Measurements from ENCODE around the gene UPK1B. TPM values are rescaled to one million over a fixed set of nuclear protein-coding genes. Genes with fewer than 3 reads are reported as not detected.

UPK1B gene
- total RNA-seq, 1 experiment from 2014 or later = 1.0 TPM

DNA sequence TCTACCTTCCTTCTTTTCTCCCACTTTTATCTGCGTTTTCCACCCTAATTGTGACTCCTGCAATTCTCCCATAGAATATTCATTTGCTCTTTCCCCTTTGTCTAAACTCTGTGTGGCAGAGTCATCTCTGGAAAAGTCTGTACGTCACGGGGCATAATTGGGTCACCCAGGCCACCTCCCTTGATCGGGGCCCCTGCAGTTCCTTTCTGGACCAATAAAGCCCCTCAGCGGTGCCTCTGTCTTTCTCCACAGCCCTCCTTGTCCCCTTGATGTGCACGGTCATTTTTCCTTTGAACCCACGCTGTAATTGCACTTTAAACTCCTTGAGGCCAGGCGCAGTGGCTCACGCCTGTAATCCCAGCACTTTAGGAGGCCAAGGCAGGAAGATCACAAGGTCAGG lies 10.7 kb downstream of the UPK1B start:
- no peak for DNase-seq
- Mint-ChIP-seq H3K27ac (no peak overlapping the region), H3K9me3 (no peaks in the 10 kb centered on the region), H3K4me1 (peaks cover 0 to 4% of the 10 kb centered on the region in 2 experiments; a peak in 1 of 4 replicates), H3K27me3 (ENCODE audit: low read depth) (no peaks in the 10 kb centered on the region; the same call in 1 of the 2 replicates), H3K36me3 (ENCODE audit: insufficient read depth in 1 of 3, low read depth in 3 of 3) (no peaks in the 10 kb centered on the region), H3K4me3 (no peak overlapping the region; a peak in 1 of 5 replicates)
- Histone ChIP-seq H3K9me3 (ENCODE audit: control insufficient read depth, low read depth, low read length) (no peaks in the 10 kb centered on the region), H3K4me1 (ENCODE audit: insufficient read depth, low read length) (no peaks in the 10 kb centered on the region), H2BK20ac (ENCODE audit: low read depth, low read length, poor library complexity, severe bottlenecking) (no peak overlapping the region), H3K23ac (ENCODE audit: insufficient read length, low read depth, low read length) (no peak overlapping the region), H3K9ac (ENCODE audit: extremely low read depth, insufficient read length, low read length) (no peak overlapping the region), H3K27me3 (ENCODE audit: insufficient read depth, low read length) (no peaks in the 10 kb centered on the region), H3K18ac (ENCODE audit: insufficient read length, low read depth, low read length) (no peak overlapping the region), H3K14ac (ENCODE audit: insufficient read depth, low read length) (no peak overlapping the region), H2BK15ac (ENCODE audit: low read depth, low read length) (no peak overlapping the region), H3K4ac (ENCODE audit: low read depth, low read length) (no peak overlapping the region), H2BK5ac (ENCODE audit: insufficient read length, low read length) (no peak overlapping the region), H3K4me2 (ENCODE audit: insufficient read depth, insufficient read length, low read length) (no peak overlapping the region), H3K79me2 (ENCODE audit: insufficient read depth, low read length) (no peaks in the 10 kb centered on the region), H3K27ac (ENCODE audit: insufficient read length, low read depth, low read length) (no peak overlapping the region), H4K8ac (replicated peaks; ENCODE audit: insufficient read length, low read depth, low read length) (no peak overlapping the region), H2AK5ac (ENCODE audit: insufficient read length, low read length) (no peak overlapping the region), H3T11ph (ENCODE audit: low read length) (no peak overlapping the region), H4K91ac (ENCODE audit: insufficient read length, low read depth, low read length) (no peak overlapping the region), H3K56ac (ENCODE audit: insufficient read length, low read depth, low read length) (no peak overlapping the region), H2BK120ac (ENCODE audit: low read depth, low read length, poor library complexity, severe bottlenecking) (no peak overlapping the region), H2AFZ (ENCODE audit: low read length) (no peak overlapping the region), H3K79me1 (ENCODE audit: insufficient read depth, low read depth, low read length, poor library complexity, severe bottlenecking) (no peaks in the 10 kb centered on the region), H3K23me2 (ENCODE audit: insufficient read length, low read depth, low read length, poor library complexity, severe bottlenecking) (no peaks in the 10 kb centered on the region), H4K5ac (ENCODE audit: insufficient read length, low read depth, low read length) (no peak overlapping the region), H2BK12ac (ENCODE audit: insufficient read length, low read depth, low read length) (no peak overlapping the region), H4K20me1 (ENCODE audit: control insufficient read depth, insufficient read depth, insufficient read length) (no peaks in the 10 kb centered on the region)
- WGBS (ENCODE audit: extremely low coverage, insufficient read length, low lambda C conversion rate) = no CpG with 5 or more reads among the region's 9 CpGs
- TF ChIP-seq, protein P1, sequence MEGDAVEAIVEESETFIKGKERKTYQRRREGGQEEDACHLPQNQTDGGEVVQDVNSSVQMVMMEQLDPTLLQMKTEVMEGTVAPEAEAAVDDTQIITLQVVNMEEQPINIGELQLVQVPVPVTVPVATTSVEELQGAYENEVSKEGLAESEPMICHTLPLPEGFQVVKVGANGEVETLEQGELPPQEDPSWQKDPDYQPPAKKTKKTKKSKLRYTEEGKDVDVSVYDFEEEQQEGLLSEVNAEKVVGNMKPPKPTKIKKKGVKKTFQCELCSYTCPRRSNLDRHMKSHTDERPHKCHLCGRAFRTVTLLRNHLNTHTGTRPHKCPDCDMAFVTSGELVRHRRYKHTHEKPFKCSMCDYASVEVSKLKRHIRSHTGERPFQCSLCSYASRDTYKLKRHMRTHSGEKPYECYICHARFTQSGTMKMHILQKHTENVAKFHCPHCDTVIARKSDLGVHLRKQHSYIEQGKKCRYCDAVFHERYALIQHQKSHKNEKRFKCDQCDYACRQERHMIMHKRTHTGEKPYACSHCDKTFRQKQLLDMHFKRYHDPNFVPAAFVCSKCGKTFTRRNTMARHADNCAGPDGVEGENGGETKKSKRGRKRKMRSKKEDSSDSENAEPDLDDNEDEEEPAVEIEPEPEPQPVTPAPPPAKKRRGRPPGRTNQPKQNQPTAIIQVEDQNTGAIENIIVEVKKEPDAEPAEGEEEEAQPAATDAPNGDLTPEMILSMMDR (conservative IDR thresholded peaks at IDR 0.05) = no peak
